Kasumi-1 (cell line): ENCODE results near the gene LMOD1.
"Not testable (repeated sequence)": the region's sequence is repeated elsewhere in the genome, so short reads cannot be mapped to it uniquely, and the experiment has no call there.

Source experiments
- DNase-seq, 2 experiments: peaks; one replicate each; lab custom pipeline; 2025; lab: John Stamatoyannopoulos, UW

LMOD1 gene

GRCh38 chr1:201914456-201915235 is 31.7 kb downstream of the LMOD1 start:
- DNase-seq, result no peak

- no peak for DNase-seq
Measured at GRCh38 chr1:201912832-201913231, 33.5 kb downstream of the LMOD1 start.

- no peak for DNase-seq
Measured at GRCh38 chr1:201911826-201912571, 34.3 kb downstream of the LMOD1 start.

DNA sequence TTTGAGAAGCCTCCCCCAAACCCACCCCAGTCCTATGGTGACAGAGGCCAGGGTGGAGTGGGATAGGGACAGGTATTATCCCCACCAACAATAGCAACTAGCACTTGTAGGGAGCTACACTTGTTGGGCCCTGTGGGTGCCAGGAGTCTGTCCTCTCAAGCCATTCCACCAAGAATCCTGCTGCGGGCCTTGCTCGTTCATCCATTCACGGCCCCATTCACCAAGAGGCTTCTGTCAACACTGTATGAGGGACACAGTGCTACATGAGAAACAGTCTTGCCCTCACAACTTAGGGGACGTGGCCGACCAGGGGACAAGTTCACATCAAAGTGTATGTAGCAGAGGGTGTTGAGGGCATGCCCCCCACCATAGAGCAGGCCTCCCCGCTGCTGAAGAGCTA is 38.7 kb downstream of the LMOD1 start:
- no peak for DNase-seq

DNA sequence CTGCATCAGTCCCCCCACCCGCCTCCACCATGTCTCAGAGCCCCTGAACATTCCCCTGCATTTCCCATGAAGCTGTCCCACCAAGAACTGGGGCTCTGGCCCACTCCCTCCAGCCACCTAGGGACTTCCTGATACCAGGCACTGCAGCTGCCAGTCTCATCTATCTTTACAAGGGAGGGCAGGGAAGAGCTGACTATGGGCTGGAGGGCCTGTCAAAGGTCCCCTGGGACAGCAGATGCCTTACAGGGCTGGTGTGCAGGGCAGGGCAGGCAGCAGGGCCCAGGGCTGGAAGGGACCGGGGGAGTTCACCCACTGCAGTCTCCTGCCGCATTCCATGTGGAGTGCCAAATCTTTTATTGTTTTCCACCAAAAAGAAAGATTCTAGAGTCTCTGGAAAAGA is 40.0 kb downstream of the LMOD1 start:
- DNase-seq, result no peak

GRCh38 chr1:201905234-201905890 is 41.0 kb downstream of the LMOD1 start:
- no peak for DNase-seq

- no peak for DNase-seq
Measured at GRCh38 chr1:201904579-201904978, 41.8 kb downstream of the LMOD1 start.

DNA sequence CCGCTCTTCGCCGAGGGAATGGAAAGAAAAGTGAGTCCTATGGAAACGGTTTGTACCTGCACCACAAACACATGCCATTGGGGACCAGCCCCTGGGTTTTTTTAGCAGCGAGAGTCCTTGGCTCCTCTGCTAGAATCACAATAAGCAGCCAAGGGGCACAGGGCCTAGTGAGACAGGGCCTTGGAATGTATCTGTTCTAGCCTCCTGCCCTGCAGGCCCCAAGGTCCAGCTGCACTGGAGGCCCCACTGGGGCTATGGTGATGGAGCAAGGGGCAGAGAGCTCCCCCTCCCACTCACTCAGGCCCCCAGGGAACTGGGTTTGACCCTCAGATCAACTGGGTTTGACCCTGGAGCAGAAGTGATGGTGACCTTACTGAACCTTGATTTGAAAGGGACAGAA is 43.2 kb downstream of the LMOD1 start:
- DNase-seq, result no peak

DNA sequence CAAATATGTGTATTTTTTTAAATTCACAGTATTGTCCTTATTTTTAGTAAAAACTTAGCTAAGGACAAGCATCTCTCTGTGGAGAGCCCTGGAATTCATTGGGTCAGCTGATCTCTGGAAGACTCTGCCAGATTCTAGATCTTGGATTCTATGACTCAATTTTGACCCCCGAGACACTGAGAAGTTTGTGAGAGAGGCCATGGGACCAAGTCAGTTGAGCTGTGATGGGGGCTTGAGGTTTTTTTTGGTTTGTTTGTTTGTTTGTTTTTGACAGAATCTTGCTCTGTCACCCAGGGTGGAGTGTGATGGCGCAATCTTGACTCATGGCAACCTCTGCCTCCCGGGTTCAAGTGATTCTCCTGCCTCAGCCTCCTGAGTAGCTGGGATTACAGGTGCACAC is 44.1 kb downstream of the LMOD1 start:
- no peak for DNase-seq

- not testable (repeated sequence) for DNase-seq
Measured at GRCh38 chr1:201901036-201901435, 45.3 kb downstream of the LMOD1 start.

- DNase-seq, result no peak
Measured at GRCh38 chr1:201900476-201900875, 45.9 kb downstream of the LMOD1 start.

DNA sequence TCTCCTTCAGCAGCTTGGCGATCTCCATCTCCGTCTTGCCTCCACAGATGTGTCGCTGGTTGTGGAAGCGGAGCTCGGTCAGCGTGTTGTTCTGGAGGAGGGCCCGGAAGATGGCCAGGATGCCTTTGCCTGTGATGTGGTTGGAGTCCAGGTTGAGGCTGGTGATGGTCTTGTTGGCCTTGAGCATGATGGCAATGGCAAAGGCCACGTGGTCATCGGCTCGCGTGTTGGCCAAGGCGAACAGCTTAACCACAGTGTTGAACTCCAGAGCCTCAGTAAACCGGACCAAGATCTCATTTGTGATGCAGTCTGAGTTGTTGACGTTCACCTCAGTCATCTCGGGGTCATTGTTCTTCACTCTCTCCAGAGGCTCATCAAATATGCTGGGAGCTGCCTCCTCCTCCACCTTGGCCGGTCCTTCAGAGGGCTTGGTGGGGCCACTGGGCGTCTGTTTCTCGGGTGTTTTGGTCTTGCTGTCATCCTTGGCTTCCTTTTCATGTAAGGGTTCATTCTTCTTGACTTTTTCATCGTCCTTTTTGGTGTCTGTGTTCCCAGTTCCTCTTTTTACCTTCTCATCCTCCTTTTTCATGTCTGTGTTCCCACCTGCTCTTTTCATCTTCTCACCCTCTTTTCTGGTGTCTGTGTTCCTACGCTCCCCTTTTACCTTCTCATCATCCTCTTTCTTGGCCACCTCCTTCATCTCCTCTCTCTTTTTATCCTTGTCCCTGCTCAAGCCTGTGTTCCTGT is 46.5 kb downstream of the LMOD1 start:
- DNase-seq, result no peak

DNA sequence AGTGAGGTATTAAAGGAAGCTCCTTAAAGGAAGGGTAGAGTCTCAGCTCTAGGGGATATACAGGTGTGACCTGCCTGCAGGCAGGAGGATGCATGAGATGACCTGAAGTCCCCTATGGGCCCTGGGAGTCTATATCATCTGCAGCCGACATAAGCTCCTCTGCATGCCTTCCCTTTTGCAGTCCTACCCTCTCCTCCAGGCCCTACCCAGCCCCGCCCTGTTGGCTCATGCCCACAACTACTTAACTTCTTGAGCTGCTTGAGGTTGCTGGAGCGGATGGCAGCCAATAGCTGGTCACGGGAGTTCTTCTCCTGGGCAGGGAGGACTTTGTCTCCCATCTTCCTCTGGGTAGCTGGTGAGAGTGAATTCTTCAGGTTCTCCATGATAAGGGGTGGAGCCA is 47.4 kb downstream of the LMOD1 start:
- no peak for DNase-seq

GRCh38 chr1:201898240-201898894 is 48.0 kb downstream of the LMOD1 start:
- no peak for DNase-seq

DNA sequence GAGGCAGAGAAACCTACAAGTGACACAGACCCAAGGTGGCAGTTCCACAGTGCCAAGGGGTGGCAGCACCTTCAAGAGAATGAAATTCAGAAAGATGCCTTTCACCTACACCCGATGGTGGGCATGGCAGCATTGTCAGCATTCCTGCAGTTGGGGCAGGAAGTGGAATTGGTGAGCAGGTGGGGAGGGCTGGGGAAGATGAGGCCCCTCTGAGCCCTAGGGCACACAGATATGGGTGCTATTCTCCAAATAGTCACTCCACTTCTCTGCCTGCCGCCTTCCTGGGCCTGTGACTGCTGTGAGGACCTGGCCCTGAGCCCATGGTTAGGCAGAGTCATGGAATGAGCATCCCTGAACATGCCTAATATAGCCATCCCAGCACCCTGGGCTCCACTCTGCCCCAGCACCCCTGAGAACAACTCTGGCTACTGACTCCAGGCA is 49.4 kb downstream of the LMOD1 start:
- DNase-seq, result no peak

DNA sequence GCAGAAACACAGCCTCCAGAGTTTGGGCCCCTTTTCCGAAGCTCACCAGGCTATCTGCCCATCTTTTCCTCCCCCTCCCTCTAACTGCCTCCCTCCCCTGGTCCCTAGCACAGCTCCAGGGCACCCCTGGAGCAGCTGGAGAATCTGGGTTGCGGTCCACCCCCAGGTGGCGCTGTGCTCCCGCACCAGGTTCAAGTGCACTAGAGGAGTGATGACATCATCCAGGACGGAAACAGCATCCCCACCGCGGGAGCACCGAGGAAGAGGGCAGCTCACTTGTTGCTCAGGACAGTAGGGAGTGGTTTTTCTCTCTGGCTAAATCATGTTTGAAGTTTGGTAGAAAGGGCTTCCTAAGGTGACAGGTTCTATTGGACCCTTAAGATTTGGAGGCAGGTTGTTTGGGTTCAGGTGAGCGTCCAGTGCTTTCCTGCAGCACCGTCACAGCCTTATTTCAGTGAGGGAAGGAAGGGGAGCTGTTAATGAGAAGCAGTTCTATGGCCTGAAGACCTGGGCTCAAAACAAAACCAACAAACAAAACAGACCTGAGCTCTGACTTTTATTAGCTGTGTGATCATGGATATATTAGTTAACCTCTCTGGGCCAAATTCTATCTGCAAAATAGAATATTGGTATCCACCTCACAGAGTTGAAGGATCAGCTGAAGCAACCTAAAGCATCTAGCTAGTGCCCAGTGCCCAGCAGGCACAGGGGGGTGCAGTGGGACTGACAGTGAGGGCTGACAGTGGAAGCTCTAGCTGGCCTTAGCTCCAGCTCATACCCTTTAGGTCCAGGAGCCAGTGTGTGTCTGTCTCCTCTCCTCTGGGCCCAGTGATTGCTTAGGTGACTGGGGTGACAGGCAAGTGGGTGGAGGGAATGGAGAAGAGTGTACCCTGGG is 50.2 kb downstream of the LMOD1 start:
- DNase-seq, result peak; percentile 81 to 86

DNA sequence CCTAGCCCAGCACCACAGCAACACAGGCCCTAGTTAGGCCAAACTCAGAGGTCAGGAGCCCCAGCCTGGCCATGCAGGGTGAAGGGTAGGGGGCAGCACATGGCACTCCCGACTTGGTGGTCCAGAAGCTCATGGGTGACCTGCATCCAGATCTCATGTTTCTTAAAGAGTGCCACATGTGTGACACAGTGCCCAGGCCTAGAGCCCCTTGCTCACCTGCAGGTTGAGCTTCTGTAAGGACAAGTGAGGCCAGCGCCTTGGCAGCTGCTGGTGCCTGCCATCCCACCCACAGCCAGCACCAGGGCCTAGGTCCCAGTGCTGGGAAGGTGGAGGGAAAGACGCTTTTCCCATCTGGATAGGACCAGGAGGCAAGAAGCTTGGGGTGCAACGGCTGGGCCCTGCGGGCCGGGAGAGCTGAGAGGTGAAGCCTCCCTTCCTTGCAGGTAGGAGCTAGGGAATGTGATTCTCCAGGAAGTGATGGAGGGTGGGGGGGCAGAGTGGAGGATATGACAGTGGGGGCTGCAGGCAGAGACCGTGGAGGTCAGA is 51.2 kb downstream of the LMOD1 start:
- no peak for DNase-seq

DNA sequence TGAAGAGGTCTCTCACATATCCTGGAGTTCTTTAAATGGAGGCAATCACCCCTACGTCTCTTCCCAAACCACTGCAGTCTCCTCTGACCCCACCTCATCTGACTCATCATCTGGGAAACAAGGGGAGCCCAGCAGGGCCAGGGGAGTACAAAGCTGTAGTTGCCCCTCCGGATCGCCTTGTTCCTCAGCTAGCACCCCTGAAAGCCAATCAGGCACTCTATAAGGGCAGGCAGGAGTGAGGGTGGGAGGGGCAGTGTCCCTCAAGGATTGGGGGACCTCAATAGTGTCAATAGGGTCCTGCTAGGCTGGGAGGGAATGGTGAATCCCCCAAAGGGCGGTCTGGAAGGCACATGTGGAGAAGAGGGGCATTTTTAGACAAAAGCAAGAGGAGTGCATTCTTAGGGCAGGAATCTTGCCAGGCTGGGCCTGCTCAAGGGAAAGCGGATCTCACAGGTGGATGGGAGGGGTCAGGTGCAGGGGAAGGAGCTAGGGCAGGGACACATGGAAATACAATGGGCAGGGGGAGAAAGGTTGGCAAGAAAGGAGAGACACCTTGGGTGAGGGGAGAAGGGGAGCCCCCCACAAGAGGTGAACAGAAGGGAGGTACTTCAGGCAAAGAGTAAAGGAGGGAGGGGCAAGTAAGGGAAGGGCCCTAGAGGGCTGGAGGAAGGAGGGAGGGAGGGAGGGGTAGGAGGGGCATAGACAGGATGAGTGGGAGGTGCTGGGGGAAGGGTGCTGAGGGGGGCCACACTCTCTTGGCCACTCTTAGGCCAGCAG is 51.8 kb downstream of the LMOD1 start:
- DNase-seq, result no peak

DNA sequence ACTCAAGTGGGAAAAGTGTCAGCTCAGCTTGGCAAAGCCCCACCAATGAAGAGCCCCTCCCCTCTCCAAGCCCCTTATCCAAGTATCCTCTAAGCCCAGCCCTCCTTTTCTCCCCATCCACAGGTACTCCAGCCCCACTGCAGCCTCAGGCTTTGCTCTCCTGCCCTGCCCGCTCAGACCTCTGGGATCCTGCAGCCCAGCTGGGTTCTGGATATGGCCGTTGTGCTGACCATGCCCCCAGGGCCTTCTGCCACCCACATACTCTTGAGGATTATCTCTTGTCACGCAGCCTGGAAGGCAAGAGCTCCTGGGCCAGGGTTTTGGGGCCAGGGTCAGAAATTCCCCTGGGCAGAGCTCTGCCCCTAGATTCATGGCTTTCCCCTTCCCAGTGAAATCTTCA is 52.9 kb downstream of the LMOD1 start:
- DNase-seq, result no peak

DNA sequence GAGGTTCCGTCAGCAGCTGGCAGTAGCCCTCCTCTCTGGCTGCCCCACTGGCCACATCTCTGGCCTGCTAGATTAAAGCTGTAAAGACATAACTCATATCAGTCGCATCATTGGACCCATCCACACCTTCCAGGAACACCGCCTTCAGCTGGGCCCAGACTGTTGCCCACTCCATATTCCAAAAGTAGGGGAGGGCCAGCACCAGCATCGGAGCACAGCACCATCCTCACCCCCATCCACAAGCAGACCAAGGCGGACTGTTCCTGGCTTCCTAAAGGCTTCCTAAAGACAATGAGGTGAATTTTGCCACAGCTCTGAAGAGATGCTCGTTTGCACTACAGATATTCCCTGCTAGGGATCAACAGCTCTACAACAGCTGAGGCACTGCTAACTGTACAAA is 54.1 kb downstream of the LMOD1 start:
- DNase-seq, result no peak
